Measurements from ENCODE around the gene NUDT17. TPM values are rescaled to one million over a fixed set of nuclear protein-coding genes. Genes with fewer than 3 reads are reported as not detected.
A peak's percentile ranks its signal among the peaks of the same experiment; 100 is the strongest.

Gene NUDT17
- total and polyA plus RNA-seq, 9 of the 15 experiments (the other 6 are each of a cell fraction or from before 2014, with no cell fraction given) = 2.1 to 10.0 (median 6.1) TPM

DNA sequence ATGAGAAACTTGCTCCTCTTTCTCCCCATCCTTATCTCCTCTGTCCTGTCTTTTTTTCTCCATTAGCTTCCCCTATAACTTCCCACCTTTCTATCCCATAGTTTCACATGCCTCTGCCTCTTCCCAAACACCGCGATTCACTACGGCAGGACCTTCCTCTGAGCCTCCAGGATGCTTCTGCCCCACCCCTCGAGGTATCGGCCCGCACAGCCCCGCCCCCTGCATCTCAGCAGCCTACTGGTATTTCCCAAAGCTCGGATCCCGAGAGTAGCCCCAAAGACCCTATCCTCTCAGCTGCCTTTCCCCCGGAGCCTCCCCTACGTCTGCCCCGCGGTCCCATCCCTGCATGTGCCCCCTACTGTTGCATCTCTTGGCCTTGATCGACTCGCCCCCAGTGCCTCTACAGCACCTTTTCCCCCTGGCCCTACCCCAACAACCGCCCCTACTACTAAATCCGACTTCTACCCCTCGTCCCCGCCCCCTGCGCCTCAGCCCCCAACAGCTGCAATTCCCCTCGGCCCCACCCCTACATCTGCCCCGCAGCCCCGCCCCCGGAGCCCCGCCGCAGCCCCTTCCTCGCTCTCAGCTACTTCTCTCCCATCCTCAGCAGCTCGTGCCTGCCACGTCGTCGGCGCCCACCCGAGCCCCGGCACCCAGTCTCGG is 12.9 kb downstream of the NUDT17 start (continued):
- TF ChIP-seq BRF2 (IDR thresholded peaks at IDR 0.05; ENCODE audit: borderline replicate concordance, insufficient read depth, insufficient read length) = no peak

- H3K36me3 ChIP-seq (ENCODE audit: control insufficient read depth, insufficient read depth, low read length) = peaks cover 27% of the 10 kb centered on the region; the same call in 2 of the 3 replicates
- in situ Hi-C loops (cut with MboI) = no loop called here
- no peak for TF ChIP-seq ELF4 (CRISPR knock-in tag; IDR thresholded peaks at IDR 0.05)
- TF ChIP-seq RBBP5 (IDR thresholded peaks at IDR 0.05; ENCODE audit: borderline replicate concordance, insufficient read depth, low read length, poor library complexity, severe bottlenecking) = peak; percentile 77
- TF ChIP-seq PRPF4 (IDR thresholded peaks at IDR 0.05; ENCODE audit: insufficient read depth, low read depth, low read length, poor library complexity, severe bottlenecking) = no peak
- no peak for TF ChIP-seq CBFB (CRISPR knock-in tag; IDR thresholded peaks at IDR 0.05)
- TF ChIP-seq EWSR1 (IDR thresholded peaks at IDR 0.05; ENCODE audit: borderline replicate concordance, low read depth, partially characterized antibody) = no peak
- no peak; the same call in 1 of the 2 replicates for TF ChIP-seq ETV5 (CRISPR knock-in tag; IDR thresholded peaks at IDR 0.05; ENCODE audit: low read depth)
- no peak for TF ChIP-seq SLC30A9 (CRISPR knock-in tag; IDR thresholded peaks at IDR 0.05)
- no peak for TF ChIP-seq RBM25 (IDR thresholded peaks at IDR 0.05; ENCODE audit: low read depth, low read length, severe bottlenecking)
- no peak; the same call in 1 of the 2 replicates for TF ChIP-seq RFX1 (IDR thresholded peaks at IDR 0.05)
- no peak for TF ChIP-seq SRSF9 (IDR thresholded peaks at IDR 0.05; ENCODE audit: borderline replicate concordance, low read depth, low read length)
- TF ChIP-seq TAF1 (IDR thresholded peaks at IDR 0.05; ENCODE audit: control insufficient read depth, extremely low read depth, insufficient read depth, low read length, severe bottlenecking) = peak; percentile 42
- no peak for TF ChIP-seq KAT8 (IDR thresholded peaks at IDR 0.05; ENCODE audit: low read depth)
- TF ChIP-seq CTCFL (IDR thresholded peaks at IDR 0.05; ENCODE audit: borderline replicate concordance, insufficient read depth, low read depth, low read length, poor library complexity, severe bottlenecking) = no peak
- no peak for TF ChIP-seq SIN3B (IDR thresholded peaks at IDR 0.05; ENCODE audit: low read depth)
These were observed 13.6 kb downstream of the NUDT17 start, which contains the start of gene PIAS3 for GRCh38 chr1:145858901-145859490. TSS of gene PIAS3 (minus strand) at chr1:145859081. CDS start at chr1:145858990, 91 bp downstream.

More at GRCh38 chr1:145858901-145859490, 13.6 kb downstream of the NUDT17 start, which contains the start of gene PIAS3:
- no peaks in the 10 kb centered on the region for H3K9me1 ChIP-seq (ENCODE audit: control insufficient read depth, insufficient read depth, low read length)
- peaks cover 10 to 18% of the 10 kb centered on the region in 2 experiments; a peak in 4 of 5 replicates for H3K4me1 ChIP-seq (replicated peaks in 1 of 2; ENCODE audit: control insufficient read depth in 2 of 2, insufficient read depth in 2 of 2, low read length in 2 of 2)
- intact Hi-C loops (cut with micrococcal nuclease) = loop anchor here (2.0 kb wide), 1 partner anchor 14 kb away; the partner anchor contains the start of gene NUDT17
- H3K27ac ChIP-seq (ENCODE audit: extremely low read depth, low read depth, low read length) = peak within 1 kb of the TSS; percentile 73
- peak within 1 kb of the TSS; percentile 95 for H3K4me2 ChIP-seq (ENCODE audit: insufficient read depth, low read length)
- H3K79me2 ChIP-seq (ENCODE audit: control insufficient read depth, insufficient read depth, low read length) = peaks cover 13% of the 10 kb centered on the region
- H4K20me1 ChIP-seq (replicated peaks; ENCODE audit: control insufficient read depth, insufficient read depth, low read length) = no peaks in the 10 kb centered on the region
- peaks cover 6% of the 10 kb centered on the region; the same call in 1 of the 2 replicates for H3K9me3 ChIP-seq (replicated peaks; ENCODE audit: control insufficient read depth, insufficient read depth, low read depth, low read length)
- BruUV-seq (replicated peaks) = TSS peak; percentile 77
- ATAC-seq (peak; percentile 95), DNase-seq (ENCODE audit: extremely low read depth in 1 of 4, low spot score in 3 of 4) (peak; percentile 94 to 97 (median 96)), FAIRE-seq (no peak)
- H3K4me3 ChIP-seq = peak within 1 kb of the TSS; percentile 82
- H3K9ac ChIP-seq (ENCODE audit: insufficient read depth in 1 of 2, low read depth in 2 of 2, low read length in 2 of 2) = peak within 1 kb of the TSS; percentile 73 to 90
- no peaks in the 10 kb centered on the region for H3K27me3 ChIP-seq (ENCODE audit: control insufficient read depth in 2 of 2, insufficient read depth in 2 of 2, low read length in 2 of 2)
- WGBS (ENCODE audit: insufficient coverage, low coverage, missing lambda C conversion rate) = 0% methylated on average over 18 of the region's 42 CpGs
- ChIA-PET CTCF (ENCODE audit: low intra/inter-chr PET ratio) (no interaction called here), POLR2A (interaction anchor here (0.5 to 3.4 kb wide), 29 partner anchors 9 to 193 kb away, joined by 3 to 35 read pairs (median 5); partner anchors contain the start of genes NUDT17, PEX11B, POLR3C and RBM8A)
- peak within 1 kb of the TSS; percentile 100 for H2AFZ ChIP-seq (ENCODE audit: low read depth, low read length)
